NOMO-1 treated with dmso at 0.1 percent for 144 hours (cell line): ENCODE measurements around the gene HSFX4.
"Not testable (repeated sequence)": the region's sequence is repeated elsewhere in the genome, so short reads cannot be mapped to it uniquely, and the experiment has no call there.

Experiments
- DNase-seq: peaks from one replicate; lab custom pipeline; 2025; ENCODE audit not compliant: unreplicated experiment; lab: John Stamatoyannopoulos, UW

The HSFX4 gene

DNA sequence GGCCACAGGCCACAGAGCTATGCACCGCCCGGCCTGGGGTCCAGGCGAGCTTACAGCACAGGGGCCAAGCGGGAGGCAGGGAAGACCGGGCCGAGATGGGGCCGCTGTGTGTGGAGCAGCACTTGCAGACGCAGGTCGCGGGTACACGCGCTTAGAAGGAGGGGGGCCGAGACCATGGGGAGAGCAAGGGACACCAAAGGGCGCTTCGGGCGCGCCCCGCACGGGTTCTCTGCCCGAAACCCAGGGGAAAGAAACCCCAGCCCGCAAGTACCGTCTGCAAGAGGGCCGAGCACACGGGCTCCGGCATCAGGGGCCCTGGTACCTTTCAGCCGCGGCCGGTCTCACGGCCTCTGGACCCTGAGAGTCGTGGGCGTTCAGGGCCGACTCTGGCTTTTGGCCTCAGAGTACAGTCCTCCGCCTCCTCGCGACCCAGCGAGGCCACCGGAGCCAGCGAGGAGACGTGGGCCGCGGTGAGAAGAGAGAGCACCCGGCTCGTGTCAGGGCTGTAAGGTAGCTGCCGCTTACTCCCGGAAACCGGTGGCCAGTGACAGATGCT, 8.6 kb downstream of the HSFX4 start:
- no peak for DNase-seq

DNA sequence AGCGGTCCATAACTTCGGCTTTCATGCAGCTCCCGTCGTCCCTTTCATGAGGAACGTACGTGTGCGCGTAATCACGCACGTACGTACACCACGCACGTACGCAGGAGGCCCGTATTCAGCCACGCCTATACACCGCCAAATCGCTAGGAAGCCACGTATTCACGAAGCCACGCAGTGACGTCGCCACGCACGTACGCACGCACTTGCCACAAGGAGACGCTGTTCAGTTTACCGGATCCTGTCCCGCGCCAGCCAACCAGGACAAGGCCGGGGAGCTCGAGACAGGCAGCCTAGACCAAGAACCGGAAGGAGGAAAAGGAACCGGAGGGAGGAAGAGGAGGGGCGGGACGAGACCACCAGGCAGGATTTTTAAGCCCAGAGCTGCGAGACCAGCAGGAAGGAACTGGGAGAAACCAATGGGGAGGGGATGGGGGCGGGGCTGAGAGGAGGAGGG, 9.1 kb downstream of the HSFX4 start, which contains the start of gene EOLA2:
EOLA2 (minus strand) TSS at position 65 of the 454 bp plus-strand sequence. CDS start 4,617 bp downstream, outside the sequence.
- peak; percentile 88 for DNase-seq

DNA sequence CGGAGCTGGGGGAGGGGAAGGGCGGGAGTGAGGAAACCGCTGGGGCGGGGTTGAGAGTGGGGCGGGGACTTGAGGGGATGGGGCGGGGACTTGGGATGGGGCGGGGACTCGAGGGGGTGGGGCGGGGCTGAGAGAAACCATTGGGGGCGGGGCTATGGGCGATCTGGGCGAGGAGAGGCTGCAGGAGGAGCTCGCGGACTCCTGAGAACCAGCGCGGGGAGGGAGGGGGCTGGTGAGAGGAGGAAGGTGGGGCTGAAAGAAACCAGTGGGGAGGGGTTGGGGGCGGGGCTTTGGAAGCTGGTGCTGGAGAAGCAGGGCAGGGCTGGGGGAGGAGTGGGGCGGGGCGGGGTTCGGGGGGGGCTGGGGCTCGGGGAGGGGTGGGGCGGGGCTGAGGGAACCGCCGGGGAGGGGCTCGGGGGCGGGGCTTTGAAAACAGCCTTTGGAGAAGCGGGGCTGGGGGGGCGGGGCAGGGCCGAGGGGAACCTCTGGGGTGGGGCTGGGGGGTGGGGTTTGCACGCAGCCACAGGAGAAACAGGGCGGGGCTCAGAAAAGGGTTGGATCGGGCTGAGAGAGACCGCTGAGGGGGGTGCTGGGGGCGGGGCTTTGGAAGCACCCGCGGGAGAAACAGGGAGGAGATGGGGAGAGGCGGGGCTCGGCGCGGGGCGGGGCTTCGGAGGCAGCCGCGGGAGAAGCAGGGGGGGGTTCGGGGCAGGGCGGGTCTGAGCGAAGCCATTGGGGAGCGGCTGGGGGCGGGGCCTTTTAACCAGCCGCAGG, 9.7 kb downstream of the HSFX4 start:
- peak; percentile 67 for DNase-seq

DNA sequence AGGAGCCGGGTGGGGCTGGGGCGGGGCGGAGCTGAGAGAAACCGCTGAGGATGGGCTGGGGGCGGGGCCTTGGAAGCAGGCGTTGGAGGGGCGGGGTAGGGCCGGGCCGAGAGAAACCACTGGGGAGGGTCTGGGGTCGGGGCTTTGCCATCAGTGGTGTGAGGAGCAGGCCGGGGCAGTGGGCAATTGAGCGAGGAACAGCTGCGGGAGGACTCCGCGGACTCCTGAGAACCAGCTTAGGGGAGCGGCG, 10.2 kb downstream of the HSFX4 start:
- no peak for DNase-seq

DNA sequence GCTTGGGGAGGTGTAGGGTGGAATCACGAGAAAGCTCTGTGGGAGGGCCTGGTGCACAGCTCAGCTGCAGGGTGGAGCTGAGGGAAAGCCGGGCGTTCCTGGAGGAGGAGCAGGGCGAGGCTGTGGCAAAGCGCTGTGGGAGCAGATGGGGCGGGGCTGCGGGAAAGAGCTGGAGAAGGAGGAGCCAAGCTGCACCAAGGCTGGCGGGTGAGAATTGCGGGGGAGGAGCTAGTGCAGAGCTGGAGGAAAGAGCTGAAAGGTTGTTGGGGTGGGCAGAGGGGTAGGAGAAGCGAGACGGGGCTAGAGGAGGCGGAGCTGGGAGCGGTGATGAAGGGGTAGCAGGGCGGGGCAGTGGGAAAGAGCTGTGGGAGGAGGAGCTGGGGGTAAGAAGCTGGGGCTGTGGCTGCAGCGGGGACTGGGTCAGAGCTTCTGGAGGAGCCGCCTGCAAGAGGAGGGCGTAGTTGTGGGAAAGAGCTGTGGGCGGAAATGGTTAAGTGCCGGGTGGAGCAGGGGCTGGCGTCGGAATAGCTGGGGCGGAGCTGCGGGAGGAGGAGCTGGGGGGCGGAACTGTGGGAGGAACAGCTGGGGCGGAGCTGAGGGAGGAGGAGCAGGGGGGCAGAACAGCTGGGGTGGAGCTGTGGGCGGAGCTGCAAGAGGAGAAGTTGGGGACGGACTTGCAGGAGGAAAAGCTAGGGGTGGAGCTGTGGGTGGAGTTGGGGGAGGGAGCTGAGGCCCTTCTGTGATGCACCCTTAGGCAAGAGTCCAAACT, 10.7 kb downstream of the HSFX4 start:
- peak; percentile 91 for DNase-seq

DNA sequence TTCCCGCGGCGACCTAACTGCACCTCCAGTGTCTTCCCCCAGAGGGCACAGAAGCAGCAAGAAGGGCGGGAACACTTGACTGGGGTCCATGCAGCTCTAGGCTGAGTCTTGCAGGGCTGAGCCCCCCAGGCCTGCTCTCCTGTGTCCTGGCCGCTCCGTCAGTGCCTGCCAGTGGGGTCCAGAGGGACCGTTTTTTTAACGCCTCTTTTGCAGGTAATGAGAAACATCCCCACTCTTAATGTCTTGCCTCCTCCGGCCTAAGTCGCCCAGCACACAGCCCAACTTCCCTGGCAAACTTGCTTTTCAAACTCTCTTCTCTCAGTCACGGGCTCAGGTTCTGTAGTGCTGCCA, 11.3 kb downstream of the HSFX4 start:
- DNase-seq = not testable (repeated sequence)

DNA sequence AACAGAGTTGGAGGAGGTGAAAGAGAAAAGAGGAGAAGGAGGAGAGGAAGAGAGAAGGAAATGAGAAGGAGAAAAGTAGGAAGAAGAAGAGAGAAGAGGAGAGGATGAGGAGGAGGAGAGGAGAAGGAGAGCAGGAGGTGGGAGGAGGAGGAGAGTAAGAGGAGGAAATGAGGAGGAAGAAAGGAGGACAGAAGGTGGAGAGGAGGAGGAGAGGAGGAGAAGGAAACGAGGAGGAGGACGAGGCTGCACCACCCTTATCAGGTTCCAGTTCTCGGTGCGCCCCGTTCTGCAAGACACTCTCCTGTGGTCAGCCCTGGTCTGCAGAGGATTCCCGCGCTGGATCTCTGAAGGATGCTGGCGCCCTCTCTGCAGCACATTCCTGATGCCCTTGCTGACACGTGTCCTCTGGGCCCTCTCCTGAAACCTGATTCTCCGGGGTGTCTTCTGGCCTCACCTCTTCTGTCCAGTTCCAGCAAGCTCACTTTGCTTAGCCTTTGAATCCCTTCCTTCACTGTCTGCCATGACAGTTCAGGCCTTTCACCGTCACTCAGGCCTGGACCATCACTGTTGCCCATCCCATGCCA, 15.8 kb downstream of the HSFX4 start:
- not testable (repeated sequence) for DNase-seq

DNA sequence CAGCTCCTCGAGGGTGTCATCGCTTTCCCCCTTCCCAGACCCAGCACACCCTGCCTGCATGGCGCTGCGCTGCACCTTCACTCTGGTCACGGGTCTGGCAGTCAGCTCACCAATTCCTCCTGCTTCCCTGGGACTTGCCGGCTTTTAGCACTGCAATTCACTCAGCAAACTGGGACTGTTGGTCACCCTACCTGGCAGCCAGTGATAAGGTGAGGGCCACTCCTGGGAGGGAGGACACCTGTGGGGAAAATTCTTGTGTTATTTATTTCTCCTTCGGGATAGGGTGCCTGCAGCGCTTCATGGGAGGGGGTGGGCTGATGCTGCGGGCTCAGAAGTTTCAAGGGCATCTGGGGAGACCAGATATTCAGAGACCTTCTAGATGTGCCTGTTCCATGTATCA, 16.4 kb downstream of the HSFX4 start:
- not testable (repeated sequence) for DNase-seq

DNA sequence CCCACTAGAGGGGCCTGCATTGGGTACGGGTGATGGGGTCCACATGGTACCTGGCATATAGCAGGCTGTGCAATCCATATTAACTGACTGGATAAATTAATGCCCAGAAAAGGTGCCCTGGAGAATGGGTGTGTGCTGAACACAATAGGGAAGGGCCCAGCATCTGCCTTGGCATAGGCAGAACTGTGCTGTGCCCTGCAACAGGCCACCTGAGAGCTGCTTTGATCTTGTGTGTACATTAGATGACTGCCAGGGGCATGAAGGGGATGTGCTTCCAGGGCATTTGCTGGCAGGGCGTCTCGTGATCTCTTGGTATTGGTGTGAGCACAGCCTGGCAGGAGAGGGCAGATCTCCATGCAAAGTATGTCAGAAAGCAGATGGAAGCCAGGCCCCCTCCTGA, 17.6 kb downstream of the HSFX4 start:
- not testable (repeated sequence) for DNase-seq

DNA sequence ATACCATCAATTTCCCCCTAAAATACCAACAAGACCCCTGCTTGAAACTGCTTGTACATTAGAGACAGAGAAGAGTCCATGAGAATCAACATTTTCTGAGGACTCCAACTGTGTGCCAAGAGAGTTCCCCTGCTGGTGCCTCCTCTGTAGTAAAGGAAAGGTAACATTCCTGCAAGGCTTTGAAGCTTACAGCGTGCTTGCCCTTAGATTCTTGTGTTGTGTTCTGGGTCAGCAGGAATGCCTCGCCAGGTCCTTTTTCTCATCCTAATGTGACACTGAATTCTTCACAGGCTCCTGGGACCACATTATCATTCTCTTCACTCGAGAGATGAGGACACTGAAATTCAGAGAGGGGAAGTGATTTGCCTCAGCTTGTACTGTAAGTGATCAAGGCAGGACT, 18.6 kb downstream of the HSFX4 start:
- no peak for DNase-seq

DNA sequence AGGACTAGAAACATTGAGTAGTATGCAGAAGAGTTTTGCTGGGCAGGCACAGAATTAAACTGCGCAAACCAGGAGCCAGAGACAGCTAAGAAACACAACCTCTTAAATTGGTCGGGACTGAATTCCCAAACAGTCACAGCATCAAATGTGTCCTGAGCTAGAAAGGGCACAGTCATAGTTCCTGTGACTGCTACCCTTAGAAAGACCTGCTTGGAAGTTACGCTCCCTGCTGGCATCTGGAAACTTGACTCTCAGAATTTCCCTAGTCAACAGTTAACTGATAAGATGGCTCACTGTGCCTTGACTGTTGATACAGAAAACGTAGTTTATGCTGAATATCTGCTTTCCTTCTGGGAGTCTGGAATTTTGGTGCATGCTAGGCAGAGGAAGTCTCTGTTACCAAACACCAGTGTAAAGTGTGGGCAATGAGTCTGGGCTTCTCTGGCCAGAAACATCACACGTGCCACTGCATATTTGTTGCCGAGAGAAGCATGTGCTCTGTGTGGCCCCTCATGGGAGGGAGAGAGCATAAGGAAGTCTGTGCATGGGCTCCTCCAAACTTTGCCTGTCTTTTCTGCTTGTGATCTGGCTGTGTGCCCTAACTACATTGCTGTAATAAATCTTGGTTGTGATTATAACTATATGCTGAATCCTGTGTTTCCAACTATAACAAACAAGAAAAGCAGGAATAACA, 20.5 kb downstream of the HSFX4 start:
- DNase-seq = no peak

DNA sequence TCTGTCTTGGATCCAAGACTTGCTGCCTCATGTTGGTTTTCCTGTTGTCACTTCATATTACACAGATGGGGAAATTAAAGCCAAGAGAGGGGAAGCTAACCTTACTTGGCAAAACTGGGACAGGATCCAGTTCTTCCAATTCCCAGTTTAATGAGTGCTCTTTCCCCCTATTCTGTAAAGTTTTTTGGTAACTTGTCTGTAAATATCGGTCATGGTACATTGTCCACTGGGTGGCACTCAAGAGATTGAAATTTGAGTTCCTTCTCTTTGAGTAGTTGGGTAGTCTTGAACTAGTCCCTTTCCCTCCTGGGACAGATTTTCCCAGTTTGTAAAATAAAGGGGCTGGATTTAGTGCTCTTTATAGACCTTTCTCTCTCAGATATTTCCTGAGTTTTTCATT, 21.3 kb downstream of the HSFX4 start:
- no peak for DNase-seq

DNA sequence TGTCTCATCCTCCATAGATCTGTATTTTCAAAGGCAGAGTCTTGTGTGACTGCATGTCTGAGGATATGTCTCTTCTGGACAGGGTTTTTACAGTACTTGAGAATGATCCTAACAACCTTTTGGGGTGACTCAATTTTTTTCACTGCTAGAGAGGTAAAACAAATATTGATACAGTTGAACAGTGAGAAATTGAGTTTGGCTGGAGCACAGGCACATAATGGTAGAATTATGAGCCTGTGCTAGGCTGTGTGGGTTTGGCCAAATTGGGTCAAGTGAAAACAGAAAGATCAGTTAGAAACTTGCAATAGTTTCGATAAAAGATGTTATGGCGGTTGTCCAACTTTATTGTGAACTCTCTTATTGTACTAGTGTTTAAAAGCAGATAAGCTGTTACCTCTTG, 32.2 kb downstream of the HSFX4 start:
- DNase-seq = no peak

DNA sequence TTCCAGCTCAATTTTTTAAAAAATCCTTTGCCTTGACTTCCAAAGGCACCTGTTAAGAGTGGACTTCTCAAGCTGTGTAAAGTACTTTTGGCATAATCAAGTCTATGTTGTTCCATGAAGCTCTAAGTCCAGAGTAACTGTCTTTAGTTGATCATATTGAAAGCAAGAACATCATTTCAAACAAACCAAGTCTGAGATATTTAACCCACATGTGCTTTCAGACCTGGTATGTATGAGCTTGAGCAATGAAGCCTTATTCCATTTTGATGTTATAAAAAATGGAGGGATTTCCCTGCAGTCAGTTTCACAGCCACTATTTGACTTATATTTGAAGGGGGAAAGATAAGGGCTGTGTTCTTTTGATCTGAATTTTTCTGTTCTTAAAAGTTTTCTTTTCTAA, 32.6 kb downstream of the HSFX4 start:
- no peak for DNase-seq

DNA sequence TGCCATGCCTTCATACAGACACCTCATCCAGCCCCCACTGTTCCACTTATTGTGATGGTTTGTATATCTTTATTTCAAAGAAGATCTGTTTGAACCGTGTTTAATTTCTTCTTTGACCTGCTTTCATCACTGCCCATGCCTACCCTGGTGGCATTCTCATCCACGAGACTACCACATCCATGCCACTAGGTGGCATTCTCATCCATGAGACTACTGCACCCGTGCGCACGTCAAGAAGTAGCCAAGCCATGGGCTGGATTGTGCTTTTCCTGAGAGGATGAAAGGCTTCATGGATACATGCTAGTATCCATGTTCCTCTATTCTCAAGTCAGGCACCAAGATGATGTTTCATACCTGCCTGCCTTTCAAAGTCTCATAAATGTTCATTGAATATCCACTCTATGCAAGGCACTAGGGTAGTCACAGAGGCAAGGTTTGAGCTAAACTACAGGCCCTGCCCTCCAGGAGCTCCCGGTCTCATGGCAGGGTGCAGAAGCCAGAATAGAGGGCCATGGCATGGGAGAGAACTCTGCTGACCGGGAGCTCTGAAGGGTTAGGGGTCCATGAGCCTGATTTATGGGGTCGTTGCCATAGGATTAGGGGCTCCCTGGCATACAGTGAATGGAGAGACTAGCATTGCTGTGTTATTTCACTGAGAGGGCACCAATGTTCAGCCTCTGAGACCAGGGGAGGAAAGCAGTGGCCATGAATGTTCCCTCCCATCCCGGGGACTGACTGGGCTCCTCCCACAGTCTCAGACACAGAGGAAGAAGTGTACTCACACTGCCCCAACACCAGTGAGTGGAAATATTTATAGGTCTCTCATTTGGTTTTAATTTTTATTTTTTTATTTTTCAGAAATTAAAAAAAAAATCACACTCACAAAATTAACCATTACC, 33.7 kb downstream of the HSFX4 start:
- DNase-seq = no peak

DNA sequence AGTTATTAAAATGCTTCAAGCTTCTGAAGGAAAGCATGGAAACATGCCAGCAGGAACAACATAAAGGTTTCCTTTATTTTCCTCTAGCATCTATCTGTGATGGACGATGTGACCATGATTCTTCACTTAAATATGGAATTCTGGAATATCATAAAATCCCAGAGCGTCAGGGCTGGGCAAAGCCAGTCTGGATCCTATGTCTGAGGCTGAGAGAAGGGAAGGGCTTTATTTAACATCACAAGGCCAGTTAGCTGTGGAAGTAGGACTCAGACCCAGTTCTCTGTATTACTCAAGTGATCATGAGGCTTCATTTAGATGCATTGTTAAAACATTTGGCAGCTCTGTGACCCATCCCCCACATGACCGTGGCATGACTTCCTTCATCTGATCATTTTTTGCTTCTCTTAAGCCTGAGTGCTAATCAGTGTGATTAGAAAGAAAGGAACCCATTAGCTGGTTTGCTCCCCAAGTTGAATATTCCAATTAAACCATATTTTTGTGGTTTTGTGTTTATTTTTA, 49.8 kb downstream of the HSFX4 start:
- no peak for DNase-seq
